Measurements from ENCODE around the gene CACNB2.
"Not testable (repeated sequence)": the region's sequence is repeated elsewhere in the genome, so short reads cannot be mapped to it uniquely, and the experiment has no call there.

The CACNB2 gene

GRCh38 chr10:18145652-18146051, 5.4 kb downstream of the CACNB2 start:
- DNase-seq (ENCODE audit: low read depth in 2 of 2): no peak

- no peak for DNase-seq (ENCODE audit: low read depth in 2 of 2)
Measured at GRCh38 chr10:18149196-18149800, 9.1 kb downstream of the CACNB2 start.

GRCh38 chr10:18151356-18151890, 11.2 kb downstream of the CACNB2 start:
- no peak for DNase-seq (ENCODE audit: low read depth in 2 of 2)

- DNase-seq (ENCODE audit: low read depth in 2 of 2): not testable (repeated sequence)
Measured at GRCh38 chr10:18153381-18153780, 13.2 kb downstream of the CACNB2 start.

- DNase-seq (ENCODE audit: low read depth in 2 of 2): no peak
Measured at GRCh38 chr10:18155321-18155720, 15.1 kb downstream of the CACNB2 start.

GRCh38 chr10:18156797-18157196, 16.6 kb downstream of the CACNB2 start:
- not testable (repeated sequence) for DNase-seq (ENCODE audit: low read depth in 2 of 2)

GRCh38 chr10:18157881-18158280, 17.7 kb downstream of the CACNB2 start:
- DNase-seq (ENCODE audit: low read depth in 2 of 2): no peak

GRCh38 chr10:18158773-18159265, 18.6 kb downstream of the CACNB2 start:
- DNase-seq (ENCODE audit: low read depth in 2 of 2): no peak

GRCh38 chr10:18159557-18159956, 19.3 kb downstream of the CACNB2 start:
- DNase-seq (ENCODE audit: low read depth in 2 of 2): no peak

- DNase-seq (ENCODE audit: low read depth in 2 of 2): no peak
Measured at GRCh38 chr10:18162021-18162627, 21.9 kb downstream of the CACNB2 start.

GRCh38 chr10:18164093-18164492, 23.9 kb downstream of the CACNB2 start:
- DNase-seq (ENCODE audit: low read depth in 2 of 2): no peak

GRCh38 chr10:18164748-18165361, 24.6 kb downstream of the CACNB2 start:
- DNase-seq (ENCODE audit: low read depth in 2 of 2): no peak

GRCh38 chr10:18178854-18179483, 38.7 kb downstream of the CACNB2 start:
- DNase-seq (ENCODE audit: low read depth in 2 of 2): no peak

GRCh38 chr10:18179891-18180290, 39.7 kb downstream of the CACNB2 start:
- no peak for DNase-seq (ENCODE audit: low read depth in 2 of 2)

GRCh38 chr10:18181382-18181781, 41.2 kb downstream of the CACNB2 start:
- not testable (repeated sequence) for DNase-seq (ENCODE audit: low read depth in 2 of 2)

GRCh38 chr10:18185621-18186020, 45.4 kb downstream of the CACNB2 start:
- DNase-seq (ENCODE audit: low read depth in 2 of 2): no peak

GRCh38 chr10:18190840-18191239, 50.6 kb downstream of the CACNB2 start:
- no peak for DNase-seq (ENCODE audit: low read depth in 2 of 2)

GRCh38 chr10:18194634-18195033, 54.4 kb downstream of the CACNB2 start:
- no peak for DNase-seq (ENCODE audit: low read depth in 2 of 2)

GRCh38 chr10:18195060-18195799, 55.0 kb downstream of the CACNB2 start:
- no peak for DNase-seq (ENCODE audit: low read depth in 2 of 2)

GRCh38 chr10:18196806-18197550, 56.8 kb downstream of the CACNB2 start:
- no peak for DNase-seq (ENCODE audit: low read depth in 2 of 2)

- no peak for DNase-seq (ENCODE audit: low read depth in 2 of 2)
Measured at GRCh38 chr10:18197706-18198105, 57.5 kb downstream of the CACNB2 start.
